ENCODE measurements around the gene NFATC2. TPM values are rescaled to one million over a fixed set of nuclear protein-coding genes. Genes with fewer than 3 reads are reported as not detected.
A peak's percentile ranks its signal among the peaks of the same experiment; 100 is the strongest.

The NFATC2 gene
- total and polyA plus RNA-seq, 2 of the 8 experiments (the other 6 are each of a cell fraction or from before 2014, with no cell fraction given) = 0.27 to 0.91 TPM

DNA sequence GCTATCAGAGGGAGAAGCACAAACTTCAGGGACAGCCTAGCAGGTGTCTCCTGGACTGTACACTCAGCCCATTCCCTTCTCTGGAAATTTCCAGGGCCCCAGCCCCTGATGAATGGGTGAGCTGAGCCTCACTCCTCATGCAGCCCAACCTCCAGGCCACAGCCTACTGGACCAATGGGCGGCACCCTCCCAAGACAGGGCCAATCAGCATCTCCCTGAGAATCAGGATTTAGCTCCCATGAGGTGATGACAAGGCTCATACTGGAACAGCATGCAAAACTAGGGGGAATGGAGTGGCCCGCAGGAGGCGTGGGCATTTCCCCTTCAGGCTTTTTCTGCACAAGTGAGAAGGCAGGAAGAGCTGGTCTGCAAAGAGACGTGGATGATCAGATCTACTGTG, 29.0 kb downstream of the NFATC2 start:
- Histone ChIP-seq H4K5ac (ENCODE audit: insufficient read length, low read depth, low read length) (no peak overlapping the region), H3K9ac (replicated peaks in 1 of 4; ENCODE audit: extremely low read depth in 1 of 4, low read depth in 3 of 4, low read length in 3 of 4) (no peak overlapping the region), H3K18ac (ENCODE audit: extremely low read depth, low read length) (no peak overlapping the region), H3K27me3 (replicated peaks in 1 of 4; ENCODE audit: control insufficient read depth in 3 of 4, extremely low read depth in 1 of 4, insufficient read depth in 3 of 4, low read length in 3 of 4) (no peaks in the 10 kb centered on the region; a peak in 1 of 7 replicates), H3K4me1 (replicated peaks in 1 of 4; ENCODE audit: control insufficient read depth in 3 of 4, insufficient read depth in 4 of 4, low read length in 3 of 4) (no peaks in the 10 kb centered on the region), H3K27ac (ENCODE audit: low read depth, low read length) (no peak overlapping the region), H3K79me2 (ENCODE audit: control insufficient read depth in 1 of 2, insufficient read depth in 2 of 2, low read length in 2 of 2) (no peaks in the 10 kb centered on the region), H3K23ac (ENCODE audit: insufficient read length) (no peak overlapping the region), H3K56ac (replicated peaks; ENCODE audit: insufficient read length, low read depth, low read length) (no peak overlapping the region), H3K79me1 (ENCODE audit: low read depth, low read length) (no peaks in the 10 kb centered on the region), H3K4me2 (ENCODE audit: insufficient read depth in 1 of 2, low read depth in 2 of 2, low read length in 2 of 2) (no peak overlapping the region), H2BK20ac (ENCODE audit: low read length) (no peak overlapping the region), H2BK12ac (ENCODE audit: low read depth, low read length) (no peak overlapping the region), H2AFZ (ENCODE audit: low read length) (no peak overlapping the region), H3K4ac (replicated peaks; ENCODE audit: insufficient read length, low read depth, low read length) (no peak overlapping the region), H4K20me1 (replicated peaks in 1 of 2; ENCODE audit: control insufficient read depth in 1 of 2, insufficient read depth in 2 of 2, low read length in 2 of 2) (no peaks in the 10 kb centered on the region), H2BK120ac (replicated peaks; ENCODE audit: low read depth, low read length) (no peak overlapping the region), H3K9me3 (ENCODE audit: insufficient read depth in 2 of 2, low read depth in 1 of 2, low read length in 1 of 2) (no peaks in the 10 kb centered on the region), H2BK5ac (ENCODE audit: low read depth, low read length) (no peak overlapping the region), H2AK5ac (ENCODE audit: low read depth, low read length) (no peak overlapping the region), H3K14ac (ENCODE audit: insufficient read length) (no peak overlapping the region), H3K23me2 (ENCODE audit: low read depth, low read length) (no peaks in the 10 kb centered on the region), H4K91ac (replicated peaks; ENCODE audit: insufficient read length, low read length) (no peak overlapping the region), H4K8ac (ENCODE audit: extremely low read depth, insufficient read depth, low read length) (peak overlapping the region; percentile 9; the same call in 1 of the 2 replicates), H3K36me3 (ENCODE audit: control insufficient read depth in 2 of 4, insufficient read depth in 4 of 4, low read length in 3 of 4) (no peaks in the 10 kb centered on the region), H2BK15ac (ENCODE audit: low read length) (no peak overlapping the region), H3K4me3 (ENCODE audit: extremely low read depth in 1 of 4, insufficient read depth in 2 of 4, low read depth in 3 of 4, low read length in 4 of 4) (no peak overlapping the region)
- ChIA-PET POLR2A (ENCODE audit: partially characterized antibody) (no interaction called here), CTCF (ENCODE audit: partially characterized antibody) (interaction anchor here (0.8 to 1.9 kb wide), 6 partner anchors 8 to 188 kb away, joined by 3 to 6 read pairs (median 4); no protein-coding TSS in a partner anchor)
- FAIRE-seq (no peak), DNase-seq (ENCODE audit: low read depth in 1 of 2, low spot score in 2 of 2) (no peak)
- 91% methylated on average over 4 of the region's 4 CpGs; no CpG with 5 or more reads in 1 of the 2 experiments for WGBS, 2 experiments (ENCODE audit: extremely low coverage in 1 of 2, insufficient coverage in 1 of 2, insufficient read length in 1 of 2, insufficient replicate concordance in 2 of 2, low coverage in 1 of 2, low lambda C conversion rate in 2 of 2, missing lambda C conversion rate in 1 of 2)
